NCI-H510A (cell line): ENCODE measurements around the gene TOPAZ1.
"Not testable (repeated sequence)": the region's sequence is repeated elsewhere in the genome, so short reads cannot be mapped to it uniquely, and the experiment has no call there.

Source experiments
- DNase-seq: peaks from one replicate; lab custom pipeline; 2025; lab: John Stamatoyannopoulos, UW

The TOPAZ1 gene

GRCh38 chr3:44330444-44330843, 88.8 kb downstream of the TOPAZ1 start:
- no peak for DNase-seq

GRCh38 chr3:44334326-44334725, 92.6 kb downstream of the TOPAZ1 start:
- no peak for DNase-seq

GRCh38 chr3:44337248-44337785, 95.6 kb downstream of the TOPAZ1 start:
- no peak for DNase-seq

- peak; percentile 79 for DNase-seq
Measured at GRCh38 chr3:44338010-44338827, 96.5 kb downstream of the TOPAZ1 start, which contains the start of gene TCAIM. Gene TCAIM, plus strand, starts transcription at chr3:44338766. Its CDS starts 16,017 bp downstream, at chr3:44354783.

GRCh38 chr3:44338828-44339127, 97.1 kb downstream of the TOPAZ1 start:
- DNase-seq = no peak

GRCh38 chr3:44339181-44340057, 97.7 kb downstream of the TOPAZ1 start:
- DNase-seq = no peak

GRCh38 chr3:44340058-44340395, 98.3 kb downstream of the TOPAZ1 start:
- DNase-seq = no peak

- DNase-seq = no peak
Measured at GRCh38 chr3:44342176-44342790, 100.6 kb downstream of the TOPAZ1 start.

- no peak for DNase-seq
Measured at GRCh38 chr3:44343421-44343820, 101.7 kb downstream of the TOPAZ1 start.

- not testable (repeated sequence) for DNase-seq
Measured at GRCh38 chr3:44346590-44346989, 104.9 kb downstream of the TOPAZ1 start.

- no peak for DNase-seq
Measured at GRCh38 chr3:44348993-44349392, 107.3 kb downstream of the TOPAZ1 start.

- DNase-seq = no peak
Measured at GRCh38 chr3:44353355-44353924, 111.8 kb downstream of the TOPAZ1 start.

GRCh38 chr3:44355362-44356033, 113.8 kb downstream of the TOPAZ1 start:
- no peak for DNase-seq

GRCh38 chr3:44359146-44359751, 117.6 kb downstream of the TOPAZ1 start:
- DNase-seq = no peak

- no peak for DNase-seq
Measured at GRCh38 chr3:44363591-44363990, 121.9 kb downstream of the TOPAZ1 start.

GRCh38 chr3:44365952-44366351, 124.3 kb downstream of the TOPAZ1 start:
- DNase-seq = no peak

- DNase-seq = no peak
Measured at GRCh38 chr3:44375450-44375849, 133.8 kb downstream of the TOPAZ1 start.
